Measurements from ENCODE around the gene SAE1.

Gene SAE1

GRCh38 chr19:47168065-47168464, 37.4 kb downstream of the SAE1 start:
- no peak for DNase-seq

GRCh38 chr19:47172666-47173455, 42.2 kb downstream of the SAE1 start:
- DNase-seq = no peak

- DNase-seq = no peak
Observed at GRCh38 chr19:47176071-47176626, 45.5 kb downstream of the SAE1 start.

GRCh38 chr19:47176627-47177090, 46.0 kb downstream of the SAE1 start:
- no peak for DNase-seq

- no peak for DNase-seq
Observed at GRCh38 chr19:47179653-47180310, 49.1 kb downstream of the SAE1 start.

- no peak for DNase-seq
Observed at GRCh38 chr19:47183601-47184000, 53.0 kb downstream of the SAE1 start.

GRCh38 chr19:47186446-47187334, 56.1 kb downstream of the SAE1 start:
- no peak for DNase-seq

GRCh38 chr19:47187335-47187655, 56.7 kb downstream of the SAE1 start:
- DNase-seq = no peak

- DNase-seq = no peak
Observed at GRCh38 chr19:47187797-47188196, 57.2 kb downstream of the SAE1 start.

- no peak for DNase-seq
Observed at GRCh38 chr19:47188507-47189033, 57.9 kb downstream of the SAE1 start.

- peak; percentile 39 for DNase-seq
Observed at GRCh38 chr19:47190167-47190727, 59.6 kb downstream of the SAE1 start.

- DNase-seq = no peak
Observed at GRCh38 chr19:47195434-47195833, 64.8 kb downstream of the SAE1 start.

- DNase-seq = no peak
Observed at GRCh38 chr19:47197141-47197540, 66.5 kb downstream of the SAE1 start.

GRCh38 chr19:47200530-47200929, 69.9 kb downstream of the SAE1 start:
- no peak for DNase-seq

- DNase-seq = no peak
Observed at GRCh38 chr19:47203254-47203653, 72.6 kb downstream of the SAE1 start.

GRCh38 chr19:47209319-47210179, 78.9 kb downstream of the SAE1 start:
- DNase-seq = no peak

- DNase-seq = no peak
Observed at GRCh38 chr19:47210180-47210490, 79.5 kb downstream of the SAE1 start.

- DNase-seq = peak; percentile 73
Observed at GRCh38 chr19:47210689-47211316, 80.2 kb downstream of the SAE1 start.

GRCh38 chr19:47215581-47215980, 84.9 kb downstream of the SAE1 start:
- no peak for DNase-seq

GRCh38 chr19:47221080-47221841, 90.6 kb downstream of the SAE1 start:
- DNase-seq = no peak

Data from retina (tissue), 1 donor.